ENCODE measurements around the gene GNG13.

The GNG13 gene

DNA sequence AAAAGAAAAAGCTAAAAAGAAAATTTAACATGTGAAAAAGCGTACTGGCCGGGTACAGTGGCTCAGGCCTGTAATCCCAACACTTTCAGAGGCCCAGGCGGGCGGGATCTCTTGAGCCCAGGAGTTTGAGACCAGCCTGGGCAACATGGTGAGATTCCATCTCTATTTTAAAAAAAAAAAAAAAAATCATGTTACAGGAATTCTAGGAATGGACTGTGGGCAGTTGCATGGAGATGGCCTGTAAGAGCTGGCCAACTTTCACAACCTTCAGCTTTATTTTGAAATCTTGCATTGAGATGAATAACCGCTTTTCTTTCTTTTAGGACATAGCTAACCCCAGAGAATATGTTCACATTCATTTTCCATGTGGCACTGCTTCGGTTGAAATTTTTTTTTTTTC lies 51.5 kb downstream of the GNG13 start:
- Histone ChIP-seq H3K4me3 (ENCODE audit: low read depth, low read length) (no peak overlapping the region), H3K27ac (ENCODE audit: extremely low read depth, low read depth, low read length) (no peak overlapping the region), H3K9me3 (ENCODE audit: control insufficient read depth, insufficient read depth, low read depth, low read length) (no peaks in the 10 kb centered on the region), H3K4me1 (ENCODE audit: control insufficient read depth, insufficient read depth, low read length) (no peaks in the 10 kb centered on the region), H3K36me3 (ENCODE audit: control insufficient read depth in 2 of 2, insufficient read depth in 1 of 2, low read length in 2 of 2) (no peaks in the 10 kb centered on the region)
- ChIA-PET POLR2A (interaction anchor here (0.7 to 0.9 kb wide), 4 partner anchors 34 to 42 kb away, joined by 3 to 6 read pairs (median 3); no protein-coding TSS in a partner anchor), CTCF (interaction anchor here (0.5 to 2.1 kb wide), 5 partner anchors 10 to 310 kb away, joined by 3 to 7 read pairs (median 5); partner anchors contain the start of genes CHTF18 and RPUSD1)
- TF ChIP-seq ZNF555 (tag by site-specific recombination; conservative IDR thresholded peaks at IDR 0.05) (no peak), ZNF174 (tag by site-specific recombination; IDR thresholded peaks at IDR 0.05) (no peak), ZNF391 (tag by site-specific recombination; IDR thresholded peaks at IDR 0.05; ENCODE audit: borderline replicate concordance, low read depth) (no peak), GLIS1 (tag by site-specific recombination; IDR thresholded peaks at IDR 0.05) (no peak), IKZF3 (tag by site-specific recombination; IDR thresholded peaks at IDR 0.05) (no peak), GLI4 (tag by site-specific recombination; IDR thresholded peaks at IDR 0.05) (no peak), BCL6B (tag by site-specific recombination; IDR thresholded peaks at IDR 0.05) (no peak)

Data from HEK293 (cell line).